Ascending aorta (tissue), 2 donors: ENCODE measurements around the gene OR6S1. TPM values are rescaled to one million over a fixed set of nuclear protein-coding genes. Genes with fewer than 3 reads are reported as not detected.

ENCODE experiments used
- DNase-seq, 2 donors: peaks; one replicate each; pipeline ENCODE4 v3.0.0-alpha.2; 2019; ENCODE audit warnings: low spot score in 2 of 2
- H3K27ac ChIP-seq, 2 donors: fragments of 200-600 bp; sonication (generic); one replicate each; pipeline ENCODE4 v1.5.1; 2016 to 2017; ENCODE audit warnings: mild to moderate bottlenecking in 1 of 2
- H3K27me3 ChIP-seq: fragments of 200-600 bp; sonication (generic); one replicate; pipeline ENCODE4 v1.5.1; 2017
- H3K36me3 ChIP-seq, 2 donors: fragments of 200-600 bp; sonication (generic); one replicate each; pipeline ENCODE4 v1.5.1; 2016
- H3K4me1 ChIP-seq, 2 donors: fragments of 200-600 bp; sonication (generic); one replicate each; pipeline ENCODE4 v1.5.1; 2016 to 2017; ENCODE audit warnings: mild to moderate bottlenecking in 1 of 2
- H3K4me3 ChIP-seq, 2 donors: fragments of 200-600 bp; sonication (generic); one replicate each; pipeline ENCODE4 v1.5.1; 2016 to 2017; ENCODE audit warnings: mild to moderate bottlenecking in 1 of 2
- H3K9me3 ChIP-seq, 2 donors: fragments of 200-600 bp; sonication (generic); one replicate each; pipeline ENCODE4 v1.5.1; 2016
- intact Hi-C: fragments of 100-400 bp; cut with DNase I; formaldehyde crosslinking; loops from one replicate; pipeline ENCODE4 v1.15.1; 2023
- total RNA-seq: library from RNA; depleted of rRNA; stranded (reverse); fragments of >200 nt; gene quantifications from one replicate; pipeline ENCODE4 v1.1.0, GENCODE V29; 2016
- TF ChIP-seq, protein P1 (sequence below), 3 experiments: fragments of 200-600 bp in 2 of 3; fragments of 450-650 bp in 1 of 3; sonication (generic) in 2 of 3; IDR thresholded peaks; one replicate each; pipeline ENCODE4 v1.5.1; 2016 to 2019; ENCODE audit warnings: antibody characterized with exemption in 3 of 3, mild to moderate bottlenecking in 1 of 3, moderate library complexity in 1 of 3

OR6S1 gene
- total RNA-seq, 1 donor from 2014 or later = not detected

DNA sequence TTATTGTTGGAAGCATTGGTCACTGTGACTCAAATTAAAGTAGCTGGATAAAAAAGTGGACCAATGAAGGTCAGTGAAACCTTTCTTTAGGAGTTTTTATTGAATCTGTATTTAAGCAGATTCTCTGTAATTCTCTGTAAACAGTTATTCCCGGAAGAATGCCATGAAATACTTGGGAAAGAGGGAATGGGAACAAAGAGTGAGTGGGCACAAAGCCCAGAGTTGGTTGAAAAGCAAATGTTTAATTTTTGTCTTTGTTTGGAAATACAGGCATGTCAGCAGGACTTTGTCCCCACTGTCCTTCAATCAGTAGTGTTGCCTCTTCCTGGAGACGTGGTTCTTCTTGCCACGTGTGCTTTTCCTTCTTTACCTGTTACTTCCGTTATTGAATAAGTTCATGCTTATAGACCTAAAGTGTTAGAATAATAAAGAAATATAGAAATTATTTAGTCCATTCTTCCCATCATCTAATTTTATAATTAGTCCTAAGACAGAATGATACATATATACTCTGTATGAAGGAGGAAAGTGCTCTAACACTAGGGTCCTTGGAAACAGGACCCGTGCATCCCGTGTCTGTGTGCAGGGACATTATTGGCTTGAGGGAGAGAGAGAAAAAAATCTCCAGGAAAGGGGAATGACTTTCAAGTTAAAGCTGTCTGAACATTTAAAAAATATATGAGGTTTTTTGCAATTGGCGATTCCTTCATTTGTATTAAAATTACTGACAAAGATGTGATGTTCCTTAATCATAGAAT lies 45.1 kb upstream of the OR6S1 start:
- no peaks in the 10 kb centered on the region for H3K9me3 ChIP-seq
- H3K27me3 ChIP-seq = no peaks in the 10 kb centered on the region
- intact Hi-C loops = no loop called here
- TF ChIP-seq, protein P1, sequence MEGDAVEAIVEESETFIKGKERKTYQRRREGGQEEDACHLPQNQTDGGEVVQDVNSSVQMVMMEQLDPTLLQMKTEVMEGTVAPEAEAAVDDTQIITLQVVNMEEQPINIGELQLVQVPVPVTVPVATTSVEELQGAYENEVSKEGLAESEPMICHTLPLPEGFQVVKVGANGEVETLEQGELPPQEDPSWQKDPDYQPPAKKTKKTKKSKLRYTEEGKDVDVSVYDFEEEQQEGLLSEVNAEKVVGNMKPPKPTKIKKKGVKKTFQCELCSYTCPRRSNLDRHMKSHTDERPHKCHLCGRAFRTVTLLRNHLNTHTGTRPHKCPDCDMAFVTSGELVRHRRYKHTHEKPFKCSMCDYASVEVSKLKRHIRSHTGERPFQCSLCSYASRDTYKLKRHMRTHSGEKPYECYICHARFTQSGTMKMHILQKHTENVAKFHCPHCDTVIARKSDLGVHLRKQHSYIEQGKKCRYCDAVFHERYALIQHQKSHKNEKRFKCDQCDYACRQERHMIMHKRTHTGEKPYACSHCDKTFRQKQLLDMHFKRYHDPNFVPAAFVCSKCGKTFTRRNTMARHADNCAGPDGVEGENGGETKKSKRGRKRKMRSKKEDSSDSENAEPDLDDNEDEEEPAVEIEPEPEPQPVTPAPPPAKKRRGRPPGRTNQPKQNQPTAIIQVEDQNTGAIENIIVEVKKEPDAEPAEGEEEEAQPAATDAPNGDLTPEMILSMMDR (IDR thresholded peaks at IDR 0.05) = no peak
- H3K4me3 ChIP-seq = peak overlapping the region in 1 of 2 donors; percentile 94
- H3K4me1 ChIP-seq = peaks cover 6 to 20% of the 10 kb centered on the region in 2 donors
- DNase-seq = no peak
- H3K27ac ChIP-seq = peak overlapping the region; percentile 100
- H3K36me3 ChIP-seq = no peaks in the 10 kb centered on the region

GRCh38 chr14:20684662-20685456 lies 43.4 kb upstream of the OR6S1 start:
- Histone ChIP-seq H3K27ac (peak overlapping the region; percentile 100), H3K9me3 (no peaks in the 10 kb centered on the region), H3K4me3 (peak overlapping the region; percentile 89 to 94), H3K27me3 (no peaks in the 10 kb centered on the region), H3K4me1 (peaks cover 13 to 32% of the 10 kb centered on the region in 2 donors), H3K36me3 (no peaks in the 10 kb centered on the region)
- intact Hi-C loops = loop anchor here (1.0 to 5.0 kb wide), 6 partner anchors 76 to 697 kb away; partner anchors contain the start of genes PIP4P1, SUPT16H, TEP1 and TMEM253
- DNase-seq = peak in 1 of 2 donors; percentile 76
- TF ChIP-seq, protein P1 (IDR thresholded peaks at IDR 0.05) = no peak

DNA sequence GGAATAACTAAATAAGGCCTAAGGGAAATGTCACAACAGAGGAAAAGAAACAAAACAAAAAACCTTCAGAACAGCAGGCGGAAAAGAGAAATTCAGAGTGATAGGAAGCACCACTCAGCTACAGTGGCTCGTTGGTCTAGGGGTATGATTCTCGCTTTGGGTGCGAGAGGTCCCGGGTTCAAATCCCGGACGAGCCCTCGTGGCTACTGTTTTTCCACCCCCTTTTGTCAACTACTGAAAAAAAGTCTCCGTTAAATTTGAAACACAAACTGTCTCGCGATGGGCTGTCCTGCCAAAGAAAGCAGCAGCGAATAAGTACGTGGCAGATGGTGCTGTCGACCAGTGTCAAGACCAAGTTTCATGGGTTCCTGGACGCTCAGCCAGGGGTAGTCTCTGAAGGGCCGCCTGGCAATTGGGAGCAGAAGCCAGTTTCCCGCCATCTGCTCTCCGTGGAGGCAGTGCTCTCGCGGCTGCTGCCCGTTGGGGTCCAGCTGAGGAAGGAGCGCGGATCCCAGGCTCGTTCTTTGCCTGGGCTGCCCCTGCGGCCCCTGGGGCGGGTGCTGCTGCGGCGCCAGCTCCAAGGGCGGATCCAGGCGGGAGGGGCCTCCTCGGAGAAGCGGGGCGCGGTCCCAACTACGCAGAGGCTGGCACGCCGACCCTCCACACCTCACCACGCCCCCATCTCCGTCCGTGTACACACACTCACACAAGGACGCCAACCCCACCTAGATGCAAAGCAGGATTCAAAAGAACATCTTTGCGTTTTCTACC lies 42.6 kb upstream of the OR6S1 start, which contains the start of gene RNASE4:
RNASE4 (plus strand) TSS at position 670 of the 771 bp plus-strand sequence. CDS start 14,812 bp downstream, outside the sequence.
- intact Hi-C loops = loop anchor here (1.0 to 5.0 kb wide), 11 partner anchors 51 to 793 kb away; partner anchors contain the start of genes HNRNPC, PARP2, PIP4P1 and RAB2B
- Histone ChIP-seq H3K27ac (peak within 1 kb of the TSS; percentile 100), H3K9me3 (no peaks in the 10 kb centered on the region), H3K36me3 (no peaks in the 10 kb centered on the region), H3K4me3 (peak within 1 kb of the TSS; percentile 89 to 94), H3K4me1 (peaks cover 13 to 35% of the 10 kb centered on the region in 2 donors), H3K27me3 (no peaks in the 10 kb centered on the region)
- DNase-seq = peak; percentile 52 to 91
- TF ChIP-seq, protein P1 (IDR thresholded peaks at IDR 0.05) = no peak

- DNase-seq = peak in 1 of 2 donors; percentile 88
- Histone ChIP-seq H3K27ac (peak overlapping the region; percentile 100), H3K4me3 (peak overlapping the region; percentile 89 to 94), H3K36me3 (no peaks in the 10 kb centered on the region), H3K27me3 (no peaks in the 10 kb centered on the region), H3K4me1 (peaks cover 13 to 35% of the 10 kb centered on the region in 2 donors), H3K9me3 (no peaks in the 10 kb centered on the region)
- intact Hi-C loops = loop anchor here (2.0 to 5.0 kb wide), 7 partner anchors 51 to 793 kb away; partner anchors contain the start of genes HNRNPC, PARP2, RAB2B and SUPT16H
- TF ChIP-seq, protein P1 (IDR thresholded peaks at IDR 0.05) = no peak
Observed at GRCh38 chr14:20683125-20683890, 41.8 kb upstream of the OR6S1 start.
